ENCODE measurements around the gene AP2M1.

GRCh38 chr3:184154885-184155643 is 19.6 kb upstream of the AP2M1 start, which contains the start of gene DVL3:
- TF ChIP-seq POLR2A (IDR thresholded peaks at IDR 0.05; ENCODE audit: low read depth): no peak
- TF ChIP-seq, protein P1, sequence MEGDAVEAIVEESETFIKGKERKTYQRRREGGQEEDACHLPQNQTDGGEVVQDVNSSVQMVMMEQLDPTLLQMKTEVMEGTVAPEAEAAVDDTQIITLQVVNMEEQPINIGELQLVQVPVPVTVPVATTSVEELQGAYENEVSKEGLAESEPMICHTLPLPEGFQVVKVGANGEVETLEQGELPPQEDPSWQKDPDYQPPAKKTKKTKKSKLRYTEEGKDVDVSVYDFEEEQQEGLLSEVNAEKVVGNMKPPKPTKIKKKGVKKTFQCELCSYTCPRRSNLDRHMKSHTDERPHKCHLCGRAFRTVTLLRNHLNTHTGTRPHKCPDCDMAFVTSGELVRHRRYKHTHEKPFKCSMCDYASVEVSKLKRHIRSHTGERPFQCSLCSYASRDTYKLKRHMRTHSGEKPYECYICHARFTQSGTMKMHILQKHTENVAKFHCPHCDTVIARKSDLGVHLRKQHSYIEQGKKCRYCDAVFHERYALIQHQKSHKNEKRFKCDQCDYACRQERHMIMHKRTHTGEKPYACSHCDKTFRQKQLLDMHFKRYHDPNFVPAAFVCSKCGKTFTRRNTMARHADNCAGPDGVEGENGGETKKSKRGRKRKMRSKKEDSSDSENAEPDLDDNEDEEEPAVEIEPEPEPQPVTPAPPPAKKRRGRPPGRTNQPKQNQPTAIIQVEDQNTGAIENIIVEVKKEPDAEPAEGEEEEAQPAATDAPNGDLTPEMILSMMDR (IDR thresholded peaks at IDR 0.05): no peak
- TF ChIP-seq POLR2AphosphoS5 (IDR thresholded peaks at IDR 0.05): peak; percentile 39 to 73
- no peak for TF ChIP-seq EP300 (IDR thresholded peaks at IDR 0.05)

Measured in esophagus muscularis mucosa (tissue), 4 donors.